ENCODE data around the gene TNNT2. TPM values are rescaled to one million over a fixed set of nuclear protein-coding genes. Genes with fewer than 3 reads are reported as not detected.

The TNNT2 gene
- total and polyA plus RNA-seq, 2 donors (not counting 3 experiments of a cell fraction or from before 2014, with no cell fraction given), result not detected

DNA sequence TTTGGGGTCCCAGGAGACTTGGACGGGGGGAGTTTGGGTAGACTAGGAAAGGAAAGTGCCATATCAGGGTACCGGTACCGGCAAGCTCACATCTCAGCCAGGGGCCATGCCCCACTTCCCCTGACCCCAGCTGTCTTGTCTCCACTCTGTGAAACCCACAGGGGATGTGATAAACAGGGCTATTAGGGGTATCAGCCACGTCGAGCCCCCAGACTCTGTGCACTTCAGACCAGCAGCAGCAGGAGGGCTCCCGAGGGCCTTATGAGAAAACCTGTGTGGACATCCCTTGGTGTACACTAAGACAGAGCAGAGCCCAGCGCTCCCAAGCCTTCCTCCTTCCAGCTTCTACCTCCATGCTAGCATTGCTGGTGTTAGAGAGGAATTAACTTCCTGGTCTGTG lies 46.3 kb downstream of the TNNT2 start:
- TF ChIP-seq, protein P1, sequence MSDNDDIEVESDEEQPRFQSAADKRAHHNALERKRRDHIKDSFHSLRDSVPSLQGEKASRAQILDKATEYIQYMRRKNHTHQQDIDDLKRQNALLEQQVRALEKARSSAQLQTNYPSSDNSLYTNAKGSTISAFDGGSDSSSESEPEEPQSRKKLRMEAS (IDR thresholded peaks at IDR 0.05; ENCODE audit: insufficient read depth, insufficient read length), result no peak
- TF ChIP-seq MYC (IDR thresholded peaks at IDR 0.05; ENCODE audit: low read depth, low read length) (no peak), FOS (IDR thresholded peaks at IDR 0.05; ENCODE audit: borderline replicate concordance, insufficient read depth, low read length) (no peak), POLR2A (IDR thresholded peaks at IDR 0.05; ENCODE audit: low read depth, low read length) (no peak), JUN (IDR thresholded peaks at IDR 0.05; ENCODE audit: borderline replicate concordance, insufficient read depth, insufficient read length, low read depth) (no peak), POLR2AphosphoS5 (IDR thresholded peaks at IDR 0.05; ENCODE audit: insufficient read depth, low read depth, low read length) (no peak)
- TF ChIP-seq, protein P2, sequence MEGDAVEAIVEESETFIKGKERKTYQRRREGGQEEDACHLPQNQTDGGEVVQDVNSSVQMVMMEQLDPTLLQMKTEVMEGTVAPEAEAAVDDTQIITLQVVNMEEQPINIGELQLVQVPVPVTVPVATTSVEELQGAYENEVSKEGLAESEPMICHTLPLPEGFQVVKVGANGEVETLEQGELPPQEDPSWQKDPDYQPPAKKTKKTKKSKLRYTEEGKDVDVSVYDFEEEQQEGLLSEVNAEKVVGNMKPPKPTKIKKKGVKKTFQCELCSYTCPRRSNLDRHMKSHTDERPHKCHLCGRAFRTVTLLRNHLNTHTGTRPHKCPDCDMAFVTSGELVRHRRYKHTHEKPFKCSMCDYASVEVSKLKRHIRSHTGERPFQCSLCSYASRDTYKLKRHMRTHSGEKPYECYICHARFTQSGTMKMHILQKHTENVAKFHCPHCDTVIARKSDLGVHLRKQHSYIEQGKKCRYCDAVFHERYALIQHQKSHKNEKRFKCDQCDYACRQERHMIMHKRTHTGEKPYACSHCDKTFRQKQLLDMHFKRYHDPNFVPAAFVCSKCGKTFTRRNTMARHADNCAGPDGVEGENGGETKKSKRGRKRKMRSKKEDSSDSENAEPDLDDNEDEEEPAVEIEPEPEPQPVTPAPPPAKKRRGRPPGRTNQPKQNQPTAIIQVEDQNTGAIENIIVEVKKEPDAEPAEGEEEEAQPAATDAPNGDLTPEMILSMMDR (IDR thresholded peaks at IDR 0.05; ENCODE audit: extremely low read depth in 1 of 2, insufficient read depth in 1 of 2, low read depth in 1 of 2, low read length in 2 of 2), result no peak
- H2AFZ ChIP-seq (ENCODE audit: low read depth, low read length), result no peak overlapping the region
- H3K27me3 ChIP-seq (ENCODE audit: control insufficient read depth in 2 of 2, insufficient read depth in 2 of 2, low read length in 2 of 2), result peaks cover 0 to 5% of the 10 kb centered on the region in 2 experiments
- no TSS peak for BruUV-seq (replicated peaks)
- no peaks in the 10 kb centered on the region for H3K9me1 ChIP-seq (replicated peaks; ENCODE audit: control insufficient read depth, extremely low read depth, insufficient read depth, low read length)
- no peak for FAIRE-seq
- H3K9me3 ChIP-seq (replicated peaks; ENCODE audit: control insufficient read depth, insufficient read depth, low read length), result no peaks in the 10 kb centered on the region
- H3K4me2 ChIP-seq (ENCODE audit: insufficient read depth, low read length), result no peak overlapping the region
- H3K4me3 ChIP-seq (replicated peaks in 1 of 3; ENCODE audit: insufficient read depth in 1 of 3, low read depth in 1 of 3, low read length in 3 of 3), result no peak overlapping the region
- intact Hi-C loops (cut with micrococcal nuclease), result no loop called here
- DNase-seq (ENCODE audit: low read depth, low spot score), result no peak
- H3K27ac ChIP-seq (ENCODE audit: insufficient read depth, low read depth, low read length), result no peak overlapping the region
- no peaks in the 10 kb centered on the region for H4K20me1 ChIP-seq (replicated peaks; ENCODE audit: control insufficient read depth, extremely low read depth, insufficient read depth, low read length)
- dilution Hi-C loops (cut with MboI; ENCODE audit: extremely low pct_ligation_motif_present, low sequenced_read_pairs), result no loop called here
- no peak overlapping the region for H3K9ac ChIP-seq (replicated peaks; ENCODE audit: extremely low read depth, insufficient read depth, low read length)
- no peaks in the 10 kb centered on the region for H3K4me1 ChIP-seq (ENCODE audit: control insufficient read depth, extremely low read depth, insufficient read depth, low read length)
- ChIA-PET CTCF (interaction anchor here (2.4 kb wide), 1 partner anchor 17 kb away, joined by 7 read pairs; no protein-coding TSS in a partner anchor), POLR2A (no interaction called here)
- H3K79me2 ChIP-seq (ENCODE audit: control insufficient read depth, insufficient read depth, low read length), result no peaks in the 10 kb centered on the region
- H3K36me3 ChIP-seq (ENCODE audit: control insufficient read depth in 2 of 2, extremely low read depth in 1 of 2, insufficient read depth in 2 of 2, low read length in 2 of 2), result no peaks in the 10 kb centered on the region

All from endothelial cell of umbilical vein (primary cell).